ENCODE results near the gene PGM5.
"Not testable (repeated sequence)": the region's sequence is repeated elsewhere in the genome, so short reads cannot be mapped to it uniquely, and the experiment has no call there.

DNA sequence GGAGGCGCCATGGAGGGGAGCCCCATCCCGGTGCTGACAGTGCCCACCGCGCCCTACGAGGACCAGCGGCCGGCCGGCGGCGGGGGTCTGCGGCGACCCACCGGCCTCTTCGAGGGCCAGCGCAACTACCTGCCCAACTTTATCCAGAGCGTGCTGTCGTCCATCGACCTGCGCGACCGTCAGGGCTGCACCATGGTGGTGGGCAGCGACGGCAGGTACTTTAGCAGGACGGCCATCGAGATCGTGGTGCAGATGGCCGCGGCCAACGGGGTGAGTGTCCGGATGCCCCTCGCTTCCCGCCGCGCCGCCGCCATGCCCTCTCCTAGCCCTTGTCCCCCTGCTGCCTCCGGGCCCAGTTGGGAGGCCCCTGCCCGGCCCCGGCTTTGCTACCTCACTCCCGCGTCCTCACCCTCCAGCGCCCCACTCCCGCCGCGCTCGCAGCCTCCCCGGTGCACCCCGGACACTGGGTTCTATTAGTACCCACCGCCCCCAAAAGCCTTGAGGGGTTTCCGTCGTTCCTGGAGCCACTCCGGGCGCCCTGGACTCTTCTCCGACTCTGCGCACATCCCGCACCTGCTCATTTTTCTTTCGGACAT, 806 bp downstream of the PGM5 start:
- TF ChIP-seq, protein P1, sequence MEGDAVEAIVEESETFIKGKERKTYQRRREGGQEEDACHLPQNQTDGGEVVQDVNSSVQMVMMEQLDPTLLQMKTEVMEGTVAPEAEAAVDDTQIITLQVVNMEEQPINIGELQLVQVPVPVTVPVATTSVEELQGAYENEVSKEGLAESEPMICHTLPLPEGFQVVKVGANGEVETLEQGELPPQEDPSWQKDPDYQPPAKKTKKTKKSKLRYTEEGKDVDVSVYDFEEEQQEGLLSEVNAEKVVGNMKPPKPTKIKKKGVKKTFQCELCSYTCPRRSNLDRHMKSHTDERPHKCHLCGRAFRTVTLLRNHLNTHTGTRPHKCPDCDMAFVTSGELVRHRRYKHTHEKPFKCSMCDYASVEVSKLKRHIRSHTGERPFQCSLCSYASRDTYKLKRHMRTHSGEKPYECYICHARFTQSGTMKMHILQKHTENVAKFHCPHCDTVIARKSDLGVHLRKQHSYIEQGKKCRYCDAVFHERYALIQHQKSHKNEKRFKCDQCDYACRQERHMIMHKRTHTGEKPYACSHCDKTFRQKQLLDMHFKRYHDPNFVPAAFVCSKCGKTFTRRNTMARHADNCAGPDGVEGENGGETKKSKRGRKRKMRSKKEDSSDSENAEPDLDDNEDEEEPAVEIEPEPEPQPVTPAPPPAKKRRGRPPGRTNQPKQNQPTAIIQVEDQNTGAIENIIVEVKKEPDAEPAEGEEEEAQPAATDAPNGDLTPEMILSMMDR (IDR thresholded peaks at IDR 0.05; ENCODE audit: low read length): not testable (repeated sequence)
- not testable (repeated sequence) for TF ChIP-seq EZH2 (IDR thresholded peaks at IDR 0.05; ENCODE audit: borderline replicate concordance, low read length)
